Fibroblast of lung (primary cell): ENCODE data around the gene VEGFA.

Experiments
- CTCF ChIP-seq, 2 donors: IDR thresholded peaks in 1 of 2; conservative IDR thresholded peaks in 1 of 2; 1 replicate in 1 of 2; 2 replicates in 1 of 2; pipeline ENCODE4 v1.5.1; 2011 to 2012; ENCODE audit warnings: low read length in 2 of 2, control low read depth in 1 of 2, inconsistent platforms in 1 of 2, low read depth in 1 of 2, mild to moderate bottlenecking in 1 of 2
- EZH2 ChIP-seq: IDR thresholded peaks from 2 replicates; pipeline ENCODE4 v1.5.1; 2012; ENCODE audit warnings: low read length, control low read depth, mild to moderate bottlenecking; ENCODE audit errors: missing control alignments

GRCh38 chr6:43736211-43736786 lies 33.7 kb upstream of the VEGFA start:
- TF ChIP-seq CTCF (conservative IDR thresholded peaks at IDR 0.05 in 1 of 2, IDR thresholded peaks at IDR 0.05 in 1 of 2; ENCODE audit: low read depth in 1 of 2, low read length in 2 of 2) (no peak), EZH2 (no peak)
